ENCODE data around the gene FGFBP2. TPM values are rescaled to one million over a fixed set of nuclear protein-coding genes. Genes with fewer than 3 reads are reported as not detected.

FGFBP2 gene
- total RNA-seq, 4 donors from 2014 or later = 1.6 to 2.6 TPM; not detected in 2

DNA sequence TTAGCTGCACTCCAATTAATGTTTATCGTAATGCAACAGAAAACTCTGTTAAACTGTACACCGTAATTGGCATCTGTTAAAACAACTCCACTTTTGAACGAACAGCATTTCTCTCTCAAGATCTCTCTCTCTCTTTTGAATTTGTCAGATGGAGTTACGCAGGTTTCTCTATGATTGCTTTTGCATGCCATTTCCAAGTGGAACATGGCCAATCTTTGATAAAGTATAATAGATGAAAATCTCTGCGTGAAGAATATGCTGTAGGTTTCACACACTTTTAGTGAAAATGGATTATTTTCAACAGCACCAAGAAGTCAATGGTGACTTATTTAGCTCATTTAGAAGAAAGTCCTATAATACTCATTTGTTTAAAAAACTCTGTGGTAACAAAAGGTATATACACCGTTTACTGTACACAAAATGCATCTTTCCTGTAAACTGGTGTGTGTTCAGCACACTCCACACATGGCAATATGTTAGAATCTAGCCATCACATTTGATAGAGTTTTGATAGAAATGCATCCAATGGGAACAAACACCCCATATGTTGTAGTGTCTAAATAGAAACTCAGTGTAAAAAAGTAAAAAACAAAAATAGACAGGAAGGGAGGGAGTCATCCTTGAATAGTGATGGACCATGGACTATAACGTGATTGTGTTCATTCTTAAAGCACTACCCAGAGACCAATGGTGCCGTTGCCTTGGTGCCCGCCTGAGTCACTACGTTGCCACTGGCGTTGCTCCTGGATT is 5.8 kb upstream of the FGFBP2 start:
- no peak overlapping the region for H3K27ac ChIP-seq
- no peaks in the 10 kb centered on the region for H3K9me3 ChIP-seq
- H3K36me3 ChIP-seq = no peaks in the 10 kb centered on the region
- intact Hi-C loops (cut with DNase I; ENCODE audit: low total_unique reads) = no loop called here
- DNase-seq = no peak
- no peak for TF ChIP-seq CTCF (IDR thresholded peaks at IDR 0.05)
- no peak for TF ChIP-seq POLR2A (IDR thresholded peaks at IDR 0.05)
- H3K4me1 ChIP-seq = no peaks in the 10 kb centered on the region
- H3K27me3 ChIP-seq = no peaks in the 10 kb centered on the region
- no peak overlapping the region for H3K4me3 ChIP-seq

- intact Hi-C loops (cut with DNase I; ENCODE audit: low total_unique reads) = no loop called here
- no peak for TF ChIP-seq CTCF (IDR thresholded peaks at IDR 0.05)
- TF ChIP-seq POLR2A (IDR thresholded peaks at IDR 0.05) = no peak
- DNase-seq = no peak
- Histone ChIP-seq H3K4me1 (no peaks in the 10 kb centered on the region), H3K27me3 (no peaks in the 10 kb centered on the region), H3K36me3 (no peaks in the 10 kb centered on the region), H3K27ac (no peak overlapping the region), H3K9me3 (no peaks in the 10 kb centered on the region), H3K4me3 (no peak overlapping the region)
Measured at GRCh38 chr4:15965325-15965724, 2.4 kb upstream of the FGFBP2 start.

DNA sequence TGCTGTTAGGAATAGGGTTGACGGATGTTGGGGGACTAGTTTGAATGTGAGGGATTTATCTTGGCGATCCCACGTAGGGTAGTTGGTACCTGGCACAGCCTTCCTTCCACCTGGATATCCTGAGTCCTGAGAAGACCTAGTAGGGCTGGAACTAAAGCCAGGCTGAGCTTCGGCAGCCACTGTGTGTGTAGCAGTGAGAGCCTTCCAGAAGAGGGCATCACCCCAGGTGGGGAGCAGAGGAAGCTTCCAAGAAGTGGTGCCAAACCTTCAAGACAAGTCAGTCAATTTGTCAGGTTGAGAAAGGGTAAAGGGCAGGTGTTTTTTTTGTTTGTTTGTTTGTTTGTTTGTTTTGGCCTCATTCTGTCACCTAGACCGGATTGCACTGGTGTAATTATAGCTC is 1.2 kb upstream of the FGFBP2 start:
- DNase-seq = no peak
- intact Hi-C loops (cut with DNase I; ENCODE audit: low total_unique reads) = no loop called here
- Histone ChIP-seq H3K27me3 (no peaks in the 10 kb centered on the region), H3K36me3 (no peaks in the 10 kb centered on the region), H3K4me1 (no peaks in the 10 kb centered on the region), H3K4me3 (no peak overlapping the region), H3K27ac (no peak overlapping the region), H3K9me3 (no peaks in the 10 kb centered on the region)
- no peak for TF ChIP-seq CTCF (IDR thresholded peaks at IDR 0.05)
- TF ChIP-seq POLR2A (IDR thresholded peaks at IDR 0.05) = no peak

GRCh38 chr4:15963576-15963975 is 601 bp upstream of the FGFBP2 start:
- Histone ChIP-seq H3K4me1 (no peaks in the 10 kb centered on the region), H3K4me3 (no peak overlapping the region), H3K9me3 (no peaks in the 10 kb centered on the region), H3K36me3 (no peaks in the 10 kb centered on the region), H3K27ac (no peak overlapping the region), H3K27me3 (no peaks in the 10 kb centered on the region)
- DNase-seq = no peak
- no peak for TF ChIP-seq POLR2A (IDR thresholded peaks at IDR 0.05)
- TF ChIP-seq CTCF (IDR thresholded peaks at IDR 0.05) = no peak
- intact Hi-C loops (cut with DNase I; ENCODE audit: low total_unique reads) = no loop called here

DNA sequence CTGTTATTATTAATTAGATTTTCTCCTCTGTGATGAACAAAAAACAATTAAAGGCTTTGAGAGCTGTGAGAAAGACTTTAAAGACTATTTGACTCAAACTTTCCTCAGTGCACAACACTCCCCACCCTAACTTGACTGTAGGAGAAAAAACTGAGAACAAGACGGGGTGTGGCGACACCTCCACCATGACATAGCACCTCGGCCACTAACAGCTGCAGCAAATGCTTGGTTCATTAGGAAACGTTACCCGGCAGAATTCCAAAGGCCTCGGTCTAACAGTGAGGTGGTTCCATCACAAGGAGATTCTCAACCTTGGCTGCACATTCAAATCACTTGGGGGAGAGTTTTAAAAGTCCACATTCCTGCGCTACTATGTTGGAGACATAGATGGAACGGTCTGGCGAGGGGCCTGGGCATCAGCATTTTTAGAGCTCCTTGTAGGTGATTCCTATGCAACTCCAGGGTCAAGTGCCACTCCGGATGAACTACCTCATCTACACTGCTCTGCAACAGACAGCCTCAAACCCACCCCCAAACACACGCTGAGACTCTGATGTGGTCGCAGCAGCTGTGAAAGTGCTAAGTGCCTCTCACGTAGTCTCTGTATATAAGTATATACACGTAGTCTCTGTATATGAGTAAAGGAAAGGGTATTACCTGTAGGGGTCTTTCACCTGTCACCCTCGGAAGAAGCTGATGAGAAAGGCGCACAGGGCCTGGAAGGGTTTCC is 1.0 kb downstream of the FGFBP2 start:
- Histone ChIP-seq H3K4me3 (no peak overlapping the region), H3K27me3 (no peaks in the 10 kb centered on the region)
- intact Hi-C loops (cut with DNase I; ENCODE audit: low total_unique reads) = no loop called here

More for the DNA sequence above, 1.0 kb downstream of the FGFBP2 start:
- no peaks in the 10 kb centered on the region for H3K9me3 ChIP-seq
- no peaks in the 10 kb centered on the region for H3K4me1 ChIP-seq
- DNase-seq = no peak
- H3K27ac ChIP-seq = no peak overlapping the region
- H3K36me3 ChIP-seq = no peaks in the 10 kb centered on the region
- TF ChIP-seq POLR2A (IDR thresholded peaks at IDR 0.05) (no peak), CTCF (IDR thresholded peaks at IDR 0.05) (no peak)

All from uterus (tissue), 4 donors.